Endothelial cell of umbilical vein (primary cell): ENCODE measurements around the gene SLC16A7. TPM values are rescaled to one million over a fixed set of nuclear protein-coding genes. Genes with fewer than 3 reads are reported as not detected.
"Not testable (repeated sequence)": the region's sequence is repeated elsewhere in the genome, so short reads cannot be mapped to it uniquely, and the experiment has no call there.

Source experiments
- BruUV-seq: library from RNA; stranded (reverse); fragments of 400-500 nt; replicated peaks from 2 replicates; lab custom pipeline; 2021; lab: Mats Ljungman, UMichigan
- CTCF ChIA-PET: fragments of 300-600, 350-600 bp; sonication (Branson Sonifier 250); formaldehyde crosslinking; loops from one replicate; lab custom pipeline; 2021; ENCODE audit warnings: antibody characterized with exemption, inconsistent platforms; lab: Charles Lee
- POLR2A ChIA-PET: fragments of 300-600, 350-600 bp; sonication (Branson Sonifier 250); formaldehyde crosslinking; loops from one replicate; lab custom pipeline; 2021; ENCODE audit warnings: antibody characterized with exemption, inconsistent platforms; lab: Charles Lee
- DNase-seq: peaks from one replicate; pipeline ENCODE4 v3.0.0-alpha.2; 2011; ENCODE audit warnings: low read depth, low spot score
- FAIRE-seq: peaks from 2 replicates; lab custom pipeline; 2011; peaks lifted over from hg19 to GRCh38; lab: Jason Lieb, UNC
- H2AFZ ChIP-seq: 2 replicates; pipeline ENCODE4 v1.6.0; 2012; ENCODE audit warnings: low read depth, low read length, control low read depth, inconsistent platforms
- H3K27ac ChIP-seq: 2 replicates; pipeline ENCODE4 v1.5.1; 2011; ENCODE audit warnings: low read depth, mild to moderate bottlenecking, control low read depth, low read length, moderate library complexity; ENCODE audit not compliant: insufficient read depth
- H3K27me3 ChIP-seq, 2 experiments: 2 replicates each; pipeline versions ENCODE4 v1.6.0 to v1.6.1; 2011; ENCODE audit warnings: low read length in 2 of 2, mixed read lengths in 1 of 2; ENCODE audit not compliant: control insufficient read depth in 2 of 2, insufficient read depth in 2 of 2
- H3K36me3 ChIP-seq, 2 experiments: 2 replicates in 1 of 2; 3 replicates in 1 of 2; pipeline ENCODE4 v1.5.1; 2011; ENCODE audit warnings: low read length in 2 of 2, mild to moderate bottlenecking in 1 of 2, moderate library complexity in 1 of 2; ENCODE audit not compliant: control insufficient read depth in 2 of 2, insufficient read depth in 2 of 2; ENCODE audit errors: extremely low read depth in 1 of 2
- H3K4me1 ChIP-seq: 3 replicates; pipeline ENCODE4 v1.5.1; 2011; ENCODE audit warnings: mild to moderate bottlenecking, low read length; ENCODE audit not compliant: control insufficient read depth, insufficient read depth; ENCODE audit errors: extremely low read depth
- H3K4me2 ChIP-seq: 2 replicates; pipeline ENCODE4 v1.6.1; 2011; ENCODE audit warnings: low read length, control low read depth, mixed read lengths; ENCODE audit not compliant: insufficient read depth
- H3K4me3 ChIP-seq, 3 experiments: fragments of 200-600 bp in 1 of 3; sonication (generic), shearing (Covaris generic) in 1 of 3; replicated peaks in 1 of 3; 2 replicates each; pipeline ENCODE4 v1.5.1; 2011 to 2016; ENCODE audit warnings: control low read depth in 3 of 3, low read length in 3 of 3, mild to moderate bottlenecking in 2 of 3, inconsistent platforms in 1 of 3, low read depth in 1 of 3, moderate library complexity in 1 of 3; ENCODE audit not compliant: insufficient read depth in 1 of 3
- H3K79me2 ChIP-seq: 2 replicates; pipeline ENCODE4 v1.6.0; 2012; ENCODE audit warnings: low read length, inconsistent platforms; ENCODE audit not compliant: control insufficient read depth, insufficient read depth
- H3K9ac ChIP-seq: replicated peaks from 2 replicates; pipeline ENCODE3; 2011; ENCODE audit warnings: low read length, control low read depth; ENCODE audit not compliant: insufficient read depth; ENCODE audit errors: extremely low read depth
- H3K9me1 ChIP-seq: replicated peaks from 3 replicates; pipeline ENCODE4 v1.6.0; 2011; ENCODE audit warnings: mild to moderate bottlenecking, low read length; ENCODE audit not compliant: control insufficient read depth, insufficient read depth; ENCODE audit errors: extremely low read depth
- H3K9me3 ChIP-seq: replicated peaks from 2 replicates; pipeline ENCODE4 v1.5.1; 2012; ENCODE audit warnings: low read length, inconsistent platforms; ENCODE audit not compliant: control insufficient read depth, insufficient read depth
- H4K20me1 ChIP-seq: replicated peaks from 2 replicates; pipeline ENCODE3; 2011; ENCODE audit warnings: mild to moderate bottlenecking, low read length; ENCODE audit not compliant: control insufficient read depth, insufficient read depth; ENCODE audit errors: extremely low read depth
- EZH2 ChIP-seq: IDR thresholded peaks from 2 replicates; pipeline ENCODE4 v1.6.1; 2012; ENCODE audit warnings: borderline replicate concordance, low read depth, mild to moderate bottlenecking, moderate library complexity, low read length, inconsistent platforms; ENCODE audit not compliant: severe bottlenecking
- FOS ChIP-seq: IDR thresholded peaks from 2 replicates; pipeline ENCODE4 v1.6.1; 2011; ENCODE audit warnings: mild to moderate bottlenecking, low read length, moderate library complexity, borderline replicate concordance; ENCODE audit not compliant: insufficient read depth
- GATA2 ChIP-seq: IDR thresholded peaks from 2 replicates; pipeline ENCODE4 v1.7.0; 2011; ENCODE audit warnings: low read depth, mild to moderate bottlenecking, moderate library complexity, mixed read lengths, low read length; ENCODE audit not compliant: insufficient read length, insufficient read depth
- JUN ChIP-seq: IDR thresholded peaks from 2 replicates; pipeline ENCODE4 v1.6.1; 2011; ENCODE audit warnings: borderline replicate concordance, low read depth; ENCODE audit not compliant: insufficient read length, insufficient read depth
- MYC ChIP-seq: IDR thresholded peaks from one replicate; pipeline ENCODE4 v1.6.1; 2011; ENCODE audit warnings: mild to moderate bottlenecking, low read depth, low read length
- POLR2A ChIP-seq: IDR thresholded peaks from 2 replicates; pipeline ENCODE4 v1.6.1; 2012; ENCODE audit warnings: low read depth, mild to moderate bottlenecking, control low read depth, low read length
- POLR2AphosphoS5 ChIP-seq: IDR thresholded peaks from 2 replicates; pipeline ENCODE4 v1.6.1; 2012; ENCODE audit warnings: low read depth, mild to moderate bottlenecking, control low read depth, low read length, moderate library complexity; ENCODE audit not compliant: insufficient read depth
- dilution Hi-C: fragments of 300-500 bp; cut with MboI; formaldehyde crosslinking; loops from one replicate; pipeline ENCODE4 v1.15.0; 2019; ENCODE audit warnings: low sequenced_read_pairs; ENCODE audit not compliant: extremely low pct_ligation_motif_present
- intact Hi-C: fragments of 100-400 bp; cut with micrococcal nuclease; formaldehyde crosslinking; loops from one replicate; pipeline ENCODE4 v1.10.0; 2022
- polyA plus RNA-seq, 4 experiments: library from polyadenylated mRNA; depleted of rRNA in 3 of 4; stranded (reverse) in 3 of 4; unstranded in 1 of 4; fragments of >200 nt; gene quantifications; 2 replicates each; pipeline versions ENCODE4 v1.2.1 to v1.2.3, GENCODE V29; 2011 to 2012; ENCODE audit warnings: missing spikeins in 1 of 4
- total RNA-seq: library from RNA; stranded (reverse); gene quantifications from 2 replicates; pipeline ENCODE4 v1.2.3, GENCODE V29; 2021
- TF ChIP-seq, protein P1 (sequence below): IDR thresholded peaks from 2 replicates; pipeline ENCODE4 v1.6.1; 2011; ENCODE audit not compliant: insufficient read depth, insufficient read length
- TF ChIP-seq, protein P2 (sequence below), 2 donors: IDR thresholded peaks; 1 replicate in 1 of 2; 2 replicates in 1 of 2; pipeline ENCODE4 v1.5.1; 2011; ENCODE audit warnings: low read length in 2 of 2, mild to moderate bottlenecking in 2 of 2, moderate library complexity in 2 of 2, control low read depth in 1 of 2, inconsistent platforms in 1 of 2, low read depth in 1 of 2; ENCODE audit not compliant: insufficient read depth in 1 of 2; ENCODE audit errors: extremely low read depth in 1 of 2

Gene SLC16A7
- total and polyA plus RNA-seq, 2 donors (not counting 3 experiments of a cell fraction or from before 2014, with no cell fraction given) = 2.9 to 8.9 TPM

DNA sequence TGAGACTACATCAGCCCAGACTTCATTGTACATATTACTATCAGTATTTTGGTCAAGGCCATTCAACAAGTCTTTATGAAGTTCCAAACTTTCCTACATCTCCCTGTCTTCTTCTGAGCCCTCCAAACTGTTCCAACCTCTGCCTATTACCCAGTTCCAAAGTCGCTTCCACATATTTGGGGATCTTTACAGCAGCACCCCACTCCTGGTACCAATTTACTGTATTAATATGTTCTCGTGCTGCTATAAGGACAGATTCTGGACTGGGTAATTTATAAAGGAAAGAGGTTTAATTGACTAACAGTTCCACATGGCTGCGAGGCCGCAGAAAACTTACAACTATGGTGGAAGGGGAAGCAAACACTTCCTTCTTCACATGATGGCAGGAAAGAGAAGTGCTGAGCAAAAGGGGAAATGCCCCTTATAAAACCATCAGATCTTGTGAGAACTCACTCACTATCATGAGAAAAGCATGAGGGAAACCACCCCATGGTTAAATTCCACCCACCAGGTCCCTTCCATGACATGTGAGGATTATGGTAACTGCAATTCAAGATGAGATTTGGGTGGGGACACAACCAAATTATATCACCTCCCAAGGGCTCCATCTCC is 17.1 kb downstream of the SLC16A7 start:
- H3K9ac ChIP-seq, H3K4me3 ChIP-seq, POLR2A ChIA-PET, H3K9me3 ChIP-seq, intact Hi-C loops, BruUV-seq, H3K36me3 ChIP-seq, H2AFZ ChIP-seq, H3K27ac ChIP-seq, FAIRE-seq, H4K20me1 ChIP-seq, H3K79me2 ChIP-seq, dilution Hi-C loops, CTCF ChIA-PET, DNase-seq, H3K4me2 ChIP-seq, H3K9me1 ChIP-seq, H3K4me1 ChIP-seq, H3K27me3 ChIP-seq: not testable (repeated sequence)

GRCh38 chr12:59615392-59616165 is 19.8 kb downstream of the SLC16A7 start:
- intact Hi-C loops (no loop called here), dilution Hi-C loops (no loop called here)
- ChIA-PET POLR2A (no interaction called here), CTCF (no interaction called here)
- Histone ChIP-seq H3K27ac (no peak overlapping the region), H4K20me1 (no peaks in the 10 kb centered on the region), H3K9ac (no peak overlapping the region), H3K9me3 (peaks cover 5% of the 10 kb centered on the region), H3K4me3 (no peak overlapping the region), H3K36me3 (no peaks in the 10 kb centered on the region), H2AFZ (no peak overlapping the region), H3K27me3 (no peaks in the 10 kb centered on the region), H3K4me2 (no peak overlapping the region), H3K4me1 (no peaks in the 10 kb centered on the region), H3K79me2 (no peaks in the 10 kb centered on the region), H3K9me1 (no peaks in the 10 kb centered on the region)
- DNase-seq = no peak
- TF ChIP-seq POLR2AphosphoS5 (no peak), FOS (no peak), GATA2 (no peak), EZH2 (no peak), MYC (no peak), POLR2A (no peak), JUN (no peak)
- TF ChIP-seq, protein P1, sequence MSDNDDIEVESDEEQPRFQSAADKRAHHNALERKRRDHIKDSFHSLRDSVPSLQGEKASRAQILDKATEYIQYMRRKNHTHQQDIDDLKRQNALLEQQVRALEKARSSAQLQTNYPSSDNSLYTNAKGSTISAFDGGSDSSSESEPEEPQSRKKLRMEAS = no peak
- TF ChIP-seq, protein P2, sequence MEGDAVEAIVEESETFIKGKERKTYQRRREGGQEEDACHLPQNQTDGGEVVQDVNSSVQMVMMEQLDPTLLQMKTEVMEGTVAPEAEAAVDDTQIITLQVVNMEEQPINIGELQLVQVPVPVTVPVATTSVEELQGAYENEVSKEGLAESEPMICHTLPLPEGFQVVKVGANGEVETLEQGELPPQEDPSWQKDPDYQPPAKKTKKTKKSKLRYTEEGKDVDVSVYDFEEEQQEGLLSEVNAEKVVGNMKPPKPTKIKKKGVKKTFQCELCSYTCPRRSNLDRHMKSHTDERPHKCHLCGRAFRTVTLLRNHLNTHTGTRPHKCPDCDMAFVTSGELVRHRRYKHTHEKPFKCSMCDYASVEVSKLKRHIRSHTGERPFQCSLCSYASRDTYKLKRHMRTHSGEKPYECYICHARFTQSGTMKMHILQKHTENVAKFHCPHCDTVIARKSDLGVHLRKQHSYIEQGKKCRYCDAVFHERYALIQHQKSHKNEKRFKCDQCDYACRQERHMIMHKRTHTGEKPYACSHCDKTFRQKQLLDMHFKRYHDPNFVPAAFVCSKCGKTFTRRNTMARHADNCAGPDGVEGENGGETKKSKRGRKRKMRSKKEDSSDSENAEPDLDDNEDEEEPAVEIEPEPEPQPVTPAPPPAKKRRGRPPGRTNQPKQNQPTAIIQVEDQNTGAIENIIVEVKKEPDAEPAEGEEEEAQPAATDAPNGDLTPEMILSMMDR (IDR thresholded peaks at IDR 0.05; ENCODE audit: extremely low read depth in 1 of 2, insufficient read depth in 1 of 2, low read depth in 1 of 2, low read length in 2 of 2) = no peak
- BruUV-seq = no TSS peak
- no peak for FAIRE-seq
